ENCODE results near the gene PIEZO2.

Gene PIEZO2

GRCh38 chr18:10793730-10794370, 355.5 kb downstream of the PIEZO2 start:
- H3K4me3 ChIP-seq (ENCODE audit: low read length): no peak overlapping the region
- no peak for DNase-seq (ENCODE audit: low read depth)
- no peak for TF ChIP-seq CTCF (conservative IDR thresholded peaks at IDR 0.05; ENCODE audit: low read length)

- no peak for DNase-seq (ENCODE audit: low read depth)
- no peak overlapping the region for H3K4me3 ChIP-seq (ENCODE audit: low read length)
- TF ChIP-seq CTCF (conservative IDR thresholded peaks at IDR 0.05; ENCODE audit: low read length): no peak
These were observed 357.2 kb downstream of the PIEZO2 start for GRCh38 chr18:10792181-10792580.

- DNase-seq (ENCODE audit: low read depth): no peak
- no peak overlapping the region for H3K4me3 ChIP-seq (ENCODE audit: low read length)
- TF ChIP-seq CTCF (conservative IDR thresholded peaks at IDR 0.05; ENCODE audit: low read length): no peak
These were observed 358.1 kb downstream of the PIEZO2 start for GRCh38 chr18:10791169-10791831.

- no peak for TF ChIP-seq CTCF (conservative IDR thresholded peaks at IDR 0.05; ENCODE audit: low read length)
- no peak for DNase-seq (ENCODE audit: low read depth)
- no peak overlapping the region for H3K4me3 ChIP-seq (ENCODE audit: low read length)
These were observed 360.2 kb downstream of the PIEZO2 start for GRCh38 chr18:10789180-10789579.

- H3K4me3 ChIP-seq (ENCODE audit: low read length): no peak overlapping the region
- DNase-seq (ENCODE audit: low read depth): peak; percentile 73
- peak; percentile 86 for TF ChIP-seq CTCF (conservative IDR thresholded peaks at IDR 0.05; ENCODE audit: low read length)
These were observed 362.0 kb downstream of the PIEZO2 start for GRCh38 chr18:10787293-10787901.

GRCh38 chr18:10785798-10786197, 363.6 kb downstream of the PIEZO2 start:
- no peak for DNase-seq (ENCODE audit: low read depth)
- H3K4me3 ChIP-seq (ENCODE audit: low read length): no peak overlapping the region
- TF ChIP-seq CTCF (conservative IDR thresholded peaks at IDR 0.05; ENCODE audit: low read length): no peak

Measured in AG10803 (cell line).